NB4 (cell line): Measurements from ENCODE around the gene IRF2BPL.

Source experiments
- DNase-seq: peaks from one replicate; pipeline ENCODE4 v3.0.0; 2010; ENCODE audit warnings: low read depth
- H3K4me3 ChIP-seq: one replicate; pipeline ENCODE4 v1.5.1; 2011; ENCODE audit warnings: mild to moderate bottlenecking, low read depth, low read length, moderate library complexity
- MAX ChIP-seq: IDR thresholded peaks from 2 replicates; pipeline ENCODE4 v1.6.1; 2011; ENCODE audit warnings: low read depth, low read length
- MYC ChIP-seq: IDR thresholded peaks from 2 replicates; pipeline ENCODE4 v1.6.1; 2011; ENCODE audit warnings: low read depth, low read length
- POLR2A ChIP-seq: IDR thresholded peaks from 2 replicates; pipeline ENCODE4 v1.6.1; 2011; ENCODE audit warnings: mild to moderate bottlenecking; ENCODE audit not compliant: insufficient read length; ENCODE audit errors: extremely low read depth
- TF ChIP-seq, protein P1 (sequence below): IDR thresholded peaks from one replicate; pipeline ENCODE4 v1.5.1; 2012; ENCODE audit warnings: low read depth, low read length

The IRF2BPL gene

DNA sequence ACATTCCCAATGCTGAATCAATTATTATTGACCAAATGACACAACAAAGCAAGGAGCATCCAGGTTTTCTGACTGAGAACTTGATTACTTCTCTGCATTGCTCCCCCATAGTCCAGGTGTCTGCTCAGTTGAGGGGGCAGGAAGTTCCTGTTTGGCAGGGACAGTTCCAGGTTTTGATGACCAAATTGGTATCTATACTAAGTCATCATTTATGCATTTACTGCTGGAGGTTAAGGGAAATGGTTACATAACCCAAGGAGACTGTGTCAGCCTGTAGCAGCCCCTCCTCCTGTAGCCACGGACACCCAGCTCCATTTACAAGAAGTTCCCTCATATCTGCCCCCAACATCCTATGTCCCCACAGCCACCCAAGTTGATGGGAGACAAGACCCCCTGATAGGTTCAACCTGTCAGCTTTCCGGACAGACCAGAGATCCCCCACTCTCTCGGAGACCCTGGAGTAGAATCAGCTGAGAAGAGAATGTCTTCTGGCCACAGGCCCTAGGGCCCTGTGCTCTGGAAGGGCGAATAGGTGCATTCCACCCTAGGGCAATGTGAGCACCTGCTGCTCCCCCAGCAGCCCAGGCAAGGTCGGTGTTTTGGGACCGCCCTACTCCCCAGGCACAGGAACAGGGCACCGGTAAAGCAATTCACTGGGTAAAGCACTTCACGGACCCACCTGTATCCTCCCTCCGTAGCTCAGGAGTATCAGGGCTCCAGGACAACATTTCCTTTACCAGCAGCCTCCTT lies 23.6 kb downstream of the IRF2BPL start:
- peak; percentile 46 for DNase-seq
- no peak overlapping the region for H3K4me3 ChIP-seq
- TF ChIP-seq MYC (no peak), MAX (no peak), POLR2A (no peak)
- TF ChIP-seq, protein P1, sequence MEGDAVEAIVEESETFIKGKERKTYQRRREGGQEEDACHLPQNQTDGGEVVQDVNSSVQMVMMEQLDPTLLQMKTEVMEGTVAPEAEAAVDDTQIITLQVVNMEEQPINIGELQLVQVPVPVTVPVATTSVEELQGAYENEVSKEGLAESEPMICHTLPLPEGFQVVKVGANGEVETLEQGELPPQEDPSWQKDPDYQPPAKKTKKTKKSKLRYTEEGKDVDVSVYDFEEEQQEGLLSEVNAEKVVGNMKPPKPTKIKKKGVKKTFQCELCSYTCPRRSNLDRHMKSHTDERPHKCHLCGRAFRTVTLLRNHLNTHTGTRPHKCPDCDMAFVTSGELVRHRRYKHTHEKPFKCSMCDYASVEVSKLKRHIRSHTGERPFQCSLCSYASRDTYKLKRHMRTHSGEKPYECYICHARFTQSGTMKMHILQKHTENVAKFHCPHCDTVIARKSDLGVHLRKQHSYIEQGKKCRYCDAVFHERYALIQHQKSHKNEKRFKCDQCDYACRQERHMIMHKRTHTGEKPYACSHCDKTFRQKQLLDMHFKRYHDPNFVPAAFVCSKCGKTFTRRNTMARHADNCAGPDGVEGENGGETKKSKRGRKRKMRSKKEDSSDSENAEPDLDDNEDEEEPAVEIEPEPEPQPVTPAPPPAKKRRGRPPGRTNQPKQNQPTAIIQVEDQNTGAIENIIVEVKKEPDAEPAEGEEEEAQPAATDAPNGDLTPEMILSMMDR = no peak

DNA sequence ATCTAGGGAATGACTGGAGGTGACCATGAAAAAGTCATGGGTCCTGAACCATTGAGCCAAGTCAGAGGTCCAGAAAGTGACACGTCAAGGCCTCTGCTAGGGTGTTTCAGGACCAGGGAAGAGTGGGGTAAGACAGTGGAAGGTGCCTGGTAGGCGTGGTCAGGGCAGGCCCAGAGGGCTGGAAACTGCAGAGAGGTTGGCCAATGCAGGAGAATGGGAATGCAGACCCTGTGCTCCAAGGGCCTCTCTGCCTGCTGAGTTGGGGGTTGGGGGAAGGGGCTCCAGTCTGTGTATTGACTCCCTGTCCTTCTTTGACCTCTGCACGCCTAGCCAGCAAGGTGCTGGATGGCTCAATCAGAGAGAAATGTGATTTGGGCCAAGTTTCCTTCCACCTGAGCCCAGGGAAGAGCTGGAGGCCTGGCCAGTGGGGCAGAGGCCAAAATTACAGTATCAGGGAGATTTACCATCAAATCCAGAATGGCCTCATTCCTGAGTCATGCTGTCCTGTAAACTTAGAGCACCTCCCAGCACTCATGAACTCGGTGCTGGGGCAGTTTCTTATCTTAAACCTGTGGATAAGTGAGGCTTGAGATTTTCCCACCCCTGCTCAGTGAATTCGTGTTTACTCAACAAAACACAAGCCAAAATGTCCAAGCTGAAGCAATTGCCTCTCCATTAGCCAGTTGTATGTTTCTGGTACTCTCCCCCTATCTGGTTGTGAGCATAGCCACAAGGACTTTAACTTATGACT lies 24.4 kb downstream of the IRF2BPL start:
- no peak for TF ChIP-seq MAX
- TF ChIP-seq, protein P1 = no peak
- TF ChIP-seq MYC = no peak
- TF ChIP-seq POLR2A = no peak
- no peak overlapping the region for H3K4me3 ChIP-seq
- DNase-seq = no peak

DNA sequence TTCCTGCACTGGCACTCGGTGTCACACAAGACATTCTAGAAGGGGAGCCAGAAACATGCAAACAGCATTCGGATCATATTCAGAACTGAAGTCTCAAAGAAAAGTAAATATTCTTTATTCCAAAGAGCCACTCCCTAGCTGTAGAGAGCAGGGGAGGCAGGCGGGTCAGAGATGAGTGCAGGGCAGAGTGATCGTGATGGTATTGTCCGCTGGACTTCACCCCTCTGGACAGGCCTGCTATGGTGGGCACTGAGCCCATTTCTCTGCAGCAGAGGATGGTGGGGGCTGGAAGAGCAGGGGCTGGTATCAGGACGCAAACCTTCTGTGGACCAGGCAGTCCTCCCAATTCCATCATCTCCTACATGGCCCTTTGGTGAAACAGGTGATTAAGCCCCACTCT lies 25.6 kb downstream of the IRF2BPL start:
- DNase-seq = no peak
- TF ChIP-seq, protein P1 = no peak
- no peak for TF ChIP-seq POLR2A
- no peak for TF ChIP-seq MYC
- no peak for TF ChIP-seq MAX
- H3K4me3 ChIP-seq = no peak overlapping the region

- no peak for TF ChIP-seq POLR2A
- TF ChIP-seq MYC = no peak
- no peak for TF ChIP-seq MAX
- TF ChIP-seq, protein P1 = no peak
- H3K4me3 ChIP-seq = no peak overlapping the region
- DNase-seq = no peak
Observed at GRCh38 chr14:77002335-77002734, 26.2 kb downstream of the IRF2BPL start.

DNA sequence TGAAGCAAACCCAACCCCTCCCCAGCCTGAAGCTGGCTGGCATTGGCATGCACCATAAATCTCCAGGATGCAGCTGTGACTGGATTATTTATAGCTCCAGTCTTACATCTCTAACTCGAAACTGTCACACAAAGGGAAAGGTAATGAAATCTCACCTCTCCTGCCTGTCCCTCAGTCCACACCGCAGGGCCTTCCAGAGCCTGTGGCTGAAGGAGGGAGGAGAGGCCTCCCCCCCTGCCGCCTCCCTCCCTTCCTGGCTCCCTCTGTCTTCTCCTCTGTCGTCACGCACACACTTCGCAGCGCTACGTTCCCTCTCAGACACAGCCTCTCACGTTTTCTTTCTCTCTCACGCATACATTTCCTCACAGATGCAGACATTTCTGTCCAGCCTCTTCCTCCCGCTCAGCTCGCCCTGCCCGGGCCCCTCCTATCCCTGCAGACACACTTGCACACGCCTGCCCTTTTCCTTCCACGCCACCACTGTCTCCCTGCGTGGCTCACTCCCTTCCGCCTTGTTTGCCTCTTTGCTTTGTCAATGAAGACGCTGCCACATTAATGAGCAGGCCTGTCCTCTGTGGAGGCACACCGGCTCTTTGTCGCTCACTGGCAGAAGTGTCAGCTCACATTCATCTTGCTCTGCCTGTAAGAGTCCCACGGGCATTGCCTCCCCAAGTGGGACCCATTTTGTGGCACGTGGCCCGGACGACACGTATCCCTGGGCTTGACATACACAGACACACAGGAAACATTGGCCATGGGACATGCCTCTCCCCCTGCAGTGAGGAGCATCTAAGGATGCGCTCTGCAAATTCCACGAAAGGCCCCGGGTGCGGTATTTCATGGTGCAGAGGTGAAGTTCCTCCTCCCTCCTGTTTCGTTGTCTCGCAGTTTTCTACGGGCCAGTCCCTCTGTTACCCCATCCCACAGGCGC lies 27.9 kb downstream of the IRF2BPL start:
- TF ChIP-seq MYC (no peak), MAX (no peak), POLR2A (no peak)
- TF ChIP-seq, protein P1 = no peak
- DNase-seq = no peak

More for the DNA sequence above, 27.9 kb downstream of the IRF2BPL start:
- no peak overlapping the region for H3K4me3 ChIP-seq
